ENCODE data around the gene KIF1A.

DNA sequence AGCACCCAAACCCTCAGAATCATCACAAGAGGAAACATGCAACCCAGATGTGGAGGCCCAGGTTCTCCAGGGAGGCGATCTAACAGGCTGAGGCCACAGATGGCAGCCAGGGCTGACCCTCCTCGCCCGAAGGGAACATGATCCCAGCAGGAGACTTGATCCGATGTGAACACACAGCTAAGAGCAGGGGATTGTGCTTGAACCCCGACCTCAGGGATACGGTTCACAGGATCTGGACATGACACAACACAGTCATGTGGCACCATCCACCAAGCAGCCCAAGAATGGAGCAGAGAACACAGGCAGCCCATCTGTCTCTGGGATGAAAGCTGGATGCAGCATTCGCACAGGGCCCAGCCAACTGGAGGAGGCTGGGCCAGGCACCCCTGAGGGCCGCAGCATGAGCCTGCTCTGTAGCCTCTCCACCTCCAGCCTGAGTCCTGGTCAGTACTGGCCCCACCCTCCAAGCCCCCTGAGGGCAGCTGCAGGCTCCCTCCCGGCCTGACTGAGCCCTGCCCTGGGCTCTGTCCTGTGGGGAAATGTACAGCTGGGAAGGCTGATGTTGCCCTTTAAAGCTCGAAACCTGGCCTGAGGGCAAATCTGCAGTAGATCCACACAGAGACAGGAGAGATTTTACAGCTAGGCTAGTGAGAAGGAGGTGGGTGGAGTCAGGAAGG, 89.4 kb downstream of the KIF1A start:
- TF ChIP-seq TAF1 (IDR thresholded peaks at IDR 0.05; ENCODE audit: low read depth) (no peak), RAD21 (IDR thresholded peaks at IDR 0.05; ENCODE audit: low read depth) (no peak), NFIC (IDR thresholded peaks at IDR 0.05) (no peak), TCF12 (IDR thresholded peaks at IDR 0.05; ENCODE audit: low read depth) (no peak)
- TF ChIP-seq, protein P1, sequence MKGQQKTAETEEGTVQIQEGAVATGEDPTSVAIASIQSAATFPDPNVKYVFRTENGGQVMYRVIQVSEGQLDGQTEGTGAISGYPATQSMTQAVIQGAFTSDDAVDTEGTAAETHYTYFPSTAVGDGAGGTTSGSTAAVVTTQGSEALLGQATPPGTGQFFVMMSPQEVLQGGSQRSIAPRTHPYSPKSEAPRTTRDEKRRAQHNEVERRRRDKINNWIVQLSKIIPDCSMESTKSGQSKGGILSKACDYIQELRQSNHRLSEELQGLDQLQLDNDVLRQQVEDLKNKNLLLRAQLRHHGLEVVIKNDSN (IDR thresholded peaks at IDR 0.05) = no peak
- TF ChIP-seq, protein P2, sequence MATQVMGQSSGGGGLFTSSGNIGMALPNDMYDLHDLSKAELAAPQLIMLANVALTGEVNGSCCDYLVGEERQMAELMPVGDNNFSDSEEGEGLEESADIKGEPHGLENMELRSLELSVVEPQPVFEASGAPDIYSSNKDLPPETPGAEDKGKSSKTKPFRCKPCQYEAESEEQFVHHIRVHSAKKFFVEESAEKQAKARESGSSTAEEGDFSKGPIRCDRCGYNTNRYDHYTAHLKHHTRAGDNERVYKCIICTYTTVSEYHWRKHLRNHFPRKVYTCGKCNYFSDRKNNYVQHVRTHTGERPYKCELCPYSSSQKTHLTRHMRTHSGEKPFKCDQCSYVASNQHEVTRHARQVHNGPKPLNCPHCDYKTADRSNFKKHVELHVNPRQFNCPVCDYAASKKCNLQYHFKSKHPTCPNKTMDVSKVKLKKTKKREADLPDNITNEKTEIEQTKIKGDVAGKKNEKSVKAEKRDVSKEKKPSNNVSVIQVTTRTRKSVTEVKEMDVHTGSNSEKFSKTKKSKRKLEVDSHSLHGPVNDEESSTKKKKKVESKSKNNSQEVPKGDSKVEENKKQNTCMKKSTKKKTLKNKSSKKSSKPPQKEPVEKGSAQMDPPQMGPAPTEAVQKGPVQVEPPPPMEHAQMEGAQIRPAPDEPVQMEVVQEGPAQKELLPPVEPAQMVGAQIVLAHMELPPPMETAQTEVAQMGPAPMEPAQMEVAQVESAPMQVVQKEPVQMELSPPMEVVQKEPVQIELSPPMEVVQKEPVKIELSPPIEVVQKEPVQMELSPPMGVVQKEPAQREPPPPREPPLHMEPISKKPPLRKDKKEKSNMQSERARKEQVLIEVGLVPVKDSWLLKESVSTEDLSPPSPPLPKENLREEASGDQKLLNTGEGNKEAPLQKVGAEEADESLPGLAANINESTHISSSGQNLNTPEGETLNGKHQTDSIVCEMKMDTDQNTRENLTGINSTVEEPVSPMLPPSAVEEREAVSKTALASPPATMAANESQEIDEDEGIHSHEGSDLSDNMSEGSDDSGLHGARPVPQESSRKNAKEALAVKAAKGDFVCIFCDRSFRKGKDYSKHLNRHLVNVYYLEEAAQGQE (IDR thresholded peaks at IDR 0.05; ENCODE audit: low read depth) = no peak

All from Ishikawa (cell line).